HepG2 (cell line): Measurements from ENCODE around the gene RRBP1. TPM values are rescaled to one million over a fixed set of nuclear protein-coding genes. Genes with fewer than 3 reads are reported as not detected.
A peak's percentile ranks its signal among the peaks of the same experiment; 100 is the strongest.

Experiments
- CBX5 ChIP-seq: sonication (generic); formaldehyde crosslinking; IDR thresholded peaks from 2 replicates; pipeline ENCODE4 v1.4.0; 2020; ENCODE audit warnings: missing genetic modification reagents, borderline replicate concordance
- CEBPG ChIP-seq: IDR thresholded peaks from 2 replicates; pipeline ENCODE4 v1.6.1; 2016
- GFI1 ChIP-seq: sonication (generic); formaldehyde crosslinking; IDR thresholded peaks from 2 replicates; pipeline ENCODE4 v1.5.0; 2020; ENCODE audit warnings: missing genetic modification reagents, mild to moderate bottlenecking, borderline replicate concordance
- HMG20A ChIP-seq: IDR thresholded peaks from 2 replicates; pipeline ENCODE4 v1.6.1; 2016; ENCODE audit warnings: borderline replicate concordance
- KLF13 ChIP-seq: sonication (generic); formaldehyde crosslinking; IDR thresholded peaks from 2 replicates; pipeline ENCODE4 v1.4.0; 2020; ENCODE audit warnings: mild to moderate bottlenecking, missing genetic modification reagents
- KLF15 ChIP-seq: sonication (generic); formaldehyde crosslinking; IDR thresholded peaks from 2 replicates; pipeline ENCODE4 v1.8.1; 2023; ENCODE audit warnings: borderline replicate concordance, mild to moderate bottlenecking, inconsistent platforms, missing genetic modification reagents, mixed read lengths
- NFE2L2 ChIP-seq: fragments of 150-350 bp; IDR thresholded peaks from 2 replicates; pipeline ENCODE4 v1.6.1; 2014; ENCODE audit warnings: low read length
- NFKB2 ChIP-seq: sonication (generic); formaldehyde crosslinking; IDR thresholded peaks from 2 replicates; pipeline ENCODE4 v1.4.0; 2020; ENCODE audit warnings: missing genetic modification reagents, borderline replicate concordance
- PITX1 ChIP-seq: sonication (generic); formaldehyde crosslinking; IDR thresholded peaks from 2 replicates; pipeline ENCODE4 v1.5.1; 2020; ENCODE audit warnings: mild to moderate bottlenecking, missing genetic modification reagents
- POLR2AphosphoS2 ChIP-seq: IDR thresholded peaks from 2 replicates; pipeline ENCODE4 v1.6.1; 2011; ENCODE audit warnings: low read depth, low read length, improper control_type of control experiment
- PRMT3 ChIP-seq: sonication (generic); formaldehyde crosslinking; IDR thresholded peaks from 2 replicates; pipeline ENCODE4 v1.8.1; 2022; ENCODE audit warnings: low read depth, mild to moderate bottlenecking, moderate library complexity, missing genetic modification reagents, borderline replicate concordance
- RBM39 ChIP-seq: fragments of 200-400 bp; formaldehyde crosslinking; IDR thresholded peaks from one replicate; pipeline ENCODE4 v1.6.1; 2018; ENCODE audit warnings: antibody characterized with exemption, mild to moderate bottlenecking, low read depth, low read length; ENCODE audit not compliant: poor library complexity, severe bottlenecking
- SRF ChIP-seq: IDR thresholded peaks from 2 replicates; pipeline ENCODE4 v1.6.1; 2011; ENCODE audit warnings: mild to moderate bottlenecking, low read depth, low read length, moderate library complexity
- SUZ12 ChIP-seq: fragments of 150-350 bp; IDR thresholded peaks from 2 replicates; pipeline ENCODE4 v1.6.1; 2014; ENCODE audit warnings: low read depth, low read length
- TARDBP ChIP-seq: sonication (generic); formaldehyde crosslinking; IDR thresholded peaks from 2 replicates; pipeline ENCODE4 v1.8.0; 2022; ENCODE audit warnings: mild to moderate bottlenecking, missing genetic modification reagents
- ZNF12 ChIP-seq: sonication (generic); formaldehyde crosslinking; IDR thresholded peaks from 2 replicates; pipeline ENCODE4 v1.5.0; 2020; ENCODE audit warnings: missing genetic modification reagents
- ZNF468 ChIP-seq: sonication (generic); formaldehyde crosslinking; IDR thresholded peaks from 2 replicates; pipeline ENCODE4 v1.8.0; 2022; ENCODE audit warnings: mild to moderate bottlenecking, moderate library complexity, missing genetic modification reagents
- ZNF749 ChIP-seq: sonication (generic); formaldehyde crosslinking; IDR thresholded peaks from 2 replicates; pipeline ENCODE4 v1.8.0; 2022; ENCODE audit warnings: mild to moderate bottlenecking, missing genetic modification reagents, moderate library complexity, borderline replicate concordance
- ZNF782 ChIP-seq: sonication (generic); formaldehyde crosslinking; IDR thresholded peaks from 2 replicates; pipeline ENCODE4 v1.4.0; 2020; ENCODE audit warnings: missing genetic modification reagents, mild to moderate bottlenecking, borderline replicate concordance
- polyA plus RNA-seq, 8 experiments: library from polyadenylated mRNA; depleted of rRNA in 3 of 8; stranded (reverse) in 7 of 8; unstranded in 1 of 8; fragments of >200 nt; fragmentation: Illumina TruSeq in 4 of 8; extraction: Trizol in 4 of 8; gene quantifications; 2 replicates each; pipeline versions ENCODE4 v1.2.1 to v1.2.3, GENCODE V29; 2011 to 2016; ENCODE audit warnings: low read depth in 4 of 8, missing spikeins in 1 of 8, mixed read lengths in 1 of 8; ENCODE audit not compliant: insufficient read depth in 1 of 8
- total RNA-seq, 5 experiments: library from RNA; depleted of rRNA; stranded (reverse); fragments of >200 nt; fragmentation: Illumina TruSeq; extraction: Trizol; gene quantifications; 2 replicates each; pipeline ENCODE4 v1.2.3, GENCODE V29; 2016; ENCODE audit warnings: low read depth in 1 of 5
- TF ChIP-seq, protein P1 (sequence below): sonication (generic); formaldehyde crosslinking; IDR thresholded peaks from 2 replicates; pipeline ENCODE4 v1.4.0; 2020; ENCODE audit warnings: missing genetic modification reagents
- TF ChIP-seq, protein P2 (sequence below): sonication (generic); formaldehyde crosslinking; IDR thresholded peaks from 2 replicates; pipeline ENCODE4 v1.9.0; 2022; ENCODE audit warnings: missing genetic modification reagents, mild to moderate bottlenecking, borderline replicate concordance
- TF ChIP-seq, protein P3 (sequence below): sonication (generic); formaldehyde crosslinking; IDR thresholded peaks from 2 replicates; pipeline ENCODE4 v1.4.0; 2020; ENCODE audit warnings: mild to moderate bottlenecking, missing genetic modification reagents
- TF ChIP-seq, protein P4 (sequence below): sonication (generic); formaldehyde crosslinking; IDR thresholded peaks from 2 replicates; pipeline ENCODE4 v1.4.0; 2020; ENCODE audit warnings: mild to moderate bottlenecking, missing genetic modification reagents

RRBP1 gene
- total and polyA plus RNA-seq, 2 of the 13 experiments (the other 11 are each of a cell fraction or from before 2014, with no cell fraction given) = 150 to 222 TPM

DNA sequence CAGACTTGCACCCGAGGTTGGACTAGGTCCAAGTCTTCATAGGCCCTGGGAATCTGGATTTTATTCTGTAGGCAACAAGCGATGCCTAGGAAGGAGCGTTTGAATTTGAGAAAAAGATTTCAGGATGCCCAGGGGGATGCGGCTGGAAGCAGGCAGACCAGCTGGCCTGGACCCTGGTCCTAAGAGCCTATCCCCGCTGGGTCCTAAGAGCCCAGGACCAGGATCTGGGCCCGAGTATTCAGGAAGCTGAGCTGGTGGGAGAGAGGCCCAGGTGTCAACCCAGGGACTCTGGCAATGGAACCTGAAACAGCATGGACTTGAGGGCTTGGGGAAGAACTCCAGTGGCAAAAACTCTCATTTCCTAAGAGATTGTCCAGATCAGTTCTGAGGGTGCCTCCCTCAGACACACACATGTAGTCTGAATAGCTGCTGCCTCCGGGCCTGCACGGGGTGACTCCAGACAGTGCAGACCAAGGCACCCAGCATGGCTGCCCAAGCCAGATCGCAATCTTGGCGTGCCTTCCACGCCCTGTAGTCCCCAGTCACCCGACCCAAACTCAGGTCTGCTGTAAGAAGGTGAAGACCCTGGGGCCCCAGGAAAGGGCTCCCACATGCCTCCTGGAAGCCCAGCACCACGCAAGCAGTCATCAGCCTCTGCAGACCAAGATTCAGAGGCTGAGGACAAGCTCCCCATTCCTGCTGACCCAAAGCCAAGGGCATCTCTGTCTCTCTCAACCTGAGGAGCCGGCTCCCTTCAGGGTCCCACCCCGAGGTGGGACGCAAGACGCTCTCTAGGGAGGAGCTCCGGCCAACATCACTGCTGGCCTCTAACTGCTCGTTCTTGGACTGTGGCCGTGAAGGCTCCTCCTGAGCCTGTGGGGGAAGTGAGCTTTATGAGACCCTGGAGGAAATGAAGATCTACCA is 34.4 kb downstream of the RRBP1 start (continued):
- TF ChIP-seq POLR2AphosphoS2 = peak; percentile 32; the same call in 1 of the 2 replicates
- no peak for TF ChIP-seq KLF13 (CRISPR knock-in tag)
- TF ChIP-seq ZNF12 (CRISPR knock-in tag) = no peak
- TF ChIP-seq KLF15 = no peak
- TF ChIP-seq SUZ12 = no peak
- TF ChIP-seq ZNF749 (CRISPR knock-in tag) = no peak
- 0 out of 2 replicates have a peak, but pooled peaks have one; percentile 15 for TF ChIP-seq ZNF782 (CRISPR knock-in tag)
- no peak for TF ChIP-seq PITX1
- TF ChIP-seq, protein P1, sequence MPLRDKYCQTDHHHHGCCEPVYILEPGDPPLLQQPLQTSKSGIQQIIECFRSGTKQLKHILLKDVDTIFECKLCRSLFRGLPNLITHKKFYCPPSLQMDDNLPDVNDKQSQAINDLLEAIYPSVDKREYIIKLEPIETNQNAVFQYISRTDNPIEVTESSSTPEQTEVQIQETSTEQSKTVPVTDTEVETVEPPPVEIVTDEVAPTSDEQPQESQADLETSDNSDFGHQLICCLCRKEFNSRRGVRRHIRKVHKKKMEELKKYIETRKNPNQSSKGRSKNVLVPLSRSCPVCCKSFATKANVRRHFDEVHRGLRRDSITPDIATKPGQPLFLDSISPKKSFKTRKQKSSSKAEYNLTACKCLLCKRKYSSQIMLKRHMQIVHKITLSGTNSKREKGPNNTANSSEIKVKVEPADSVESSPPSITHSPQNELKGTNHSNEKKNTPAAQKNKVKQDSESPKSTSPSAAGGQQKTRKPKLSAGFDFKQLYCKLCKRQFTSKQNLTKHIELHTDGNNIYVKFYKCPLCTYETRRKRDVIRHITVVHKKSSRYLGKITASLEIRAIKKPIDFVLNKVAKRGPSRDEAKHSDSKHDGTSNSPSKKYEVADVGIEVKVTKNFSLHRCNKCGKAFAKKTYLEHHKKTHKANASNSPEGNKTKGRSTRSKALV (CRISPR knock-in tag) = no peak
- TF ChIP-seq CEBPG (CRISPR knock-in tag) = no peak
- TF ChIP-seq CBX5 (CRISPR knock-in tag) = no peak
- TF ChIP-seq NFKB2 (CRISPR knock-in tag) = 0 out of 2 replicates have a peak, but pooled peaks have one; percentile 14
- TF ChIP-seq RBM39 = peak; percentile 14
- no peak for TF ChIP-seq PRMT3 (CRISPR knock-in tag)
- no peak for TF ChIP-seq NFE2L2
- TF ChIP-seq, protein P2, sequence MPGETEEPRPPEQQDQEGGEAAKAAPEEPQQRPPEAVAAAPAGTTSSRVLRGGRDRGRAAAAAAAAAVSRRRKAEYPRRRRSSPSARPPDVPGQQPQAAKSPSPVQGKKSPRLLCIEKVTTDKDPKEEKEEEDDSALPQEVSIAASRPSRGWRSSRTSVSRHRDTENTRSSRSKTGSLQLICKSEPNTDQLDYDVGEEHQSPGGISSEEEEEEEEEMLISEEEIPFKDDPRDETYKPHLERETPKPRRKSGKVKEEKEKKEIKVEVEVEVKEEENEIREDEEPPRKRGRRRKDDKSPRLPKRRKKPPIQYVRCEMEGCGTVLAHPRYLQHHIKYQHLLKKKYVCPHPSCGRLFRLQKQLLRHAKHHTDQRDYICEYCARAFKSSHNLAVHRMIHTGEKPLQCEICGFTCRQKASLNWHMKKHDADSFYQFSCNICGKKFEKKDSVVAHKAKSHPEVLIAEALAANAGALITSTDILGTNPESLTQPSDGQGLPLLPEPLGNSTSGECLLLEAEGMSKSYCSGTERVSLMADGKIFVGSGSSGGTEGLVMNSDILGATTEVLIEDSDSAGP = no peak; the same call in 1 of the 2 replicates
- no peak for TF ChIP-seq HMG20A (CRISPR knock-in tag)
- TF ChIP-seq, protein P3, sequence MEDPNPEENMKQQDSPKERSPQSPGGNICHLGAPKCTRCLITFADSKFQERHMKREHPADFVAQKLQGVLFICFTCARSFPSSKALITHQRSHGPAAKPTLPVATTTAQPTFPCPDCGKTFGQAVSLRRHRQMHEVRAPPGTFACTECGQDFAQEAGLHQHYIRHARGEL = 0 out of 2 replicates have a peak, but pooled peaks have one; percentile 34
- TF ChIP-seq SRF = no peak
- TF ChIP-seq TARDBP (CRISPR knock-in tag) = 0 out of 2 replicates have a peak, but pooled peaks have one; percentile 20
- no peak for TF ChIP-seq GFI1 (CRISPR knock-in tag)
- TF ChIP-seq ZNF468 = no peak
- TF ChIP-seq, protein P4, sequence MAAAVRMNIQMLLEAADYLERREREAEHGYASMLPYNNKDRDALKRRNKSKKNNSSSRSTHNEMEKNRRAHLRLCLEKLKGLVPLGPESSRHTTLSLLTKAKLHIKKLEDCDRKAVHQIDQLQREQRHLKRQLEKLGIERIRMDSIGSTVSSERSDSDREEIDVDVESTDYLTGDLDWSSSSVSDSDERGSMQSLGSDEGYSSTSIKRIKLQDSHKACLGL (CRISPR knock-in tag) = 0 out of 2 replicates have a peak, but pooled peaks have one; percentile 21
